NCI-H2107 (cell line): ENCODE measurements around the gene APBA1.

ENCODE experiments used
- DNase-seq: peaks from one replicate; lab custom pipeline; 2025; lab: John Stamatoyannopoulos, UW

The APBA1 gene

GRCh38 chr9:69526699-69527098 is 145.5 kb downstream of the APBA1 start:
- no peak for DNase-seq

GRCh38 chr9:69519470-69520240 is 152.5 kb downstream of the APBA1 start:
- no peak for DNase-seq

GRCh38 chr9:69516353-69517322 is 155.5 kb downstream of the APBA1 start:
- no peak for DNase-seq

- no peak for DNase-seq
These were observed 156.4 kb downstream of the APBA1 start for GRCh38 chr9:69515810-69516209.

- no peak for DNase-seq
These were observed 158.9 kb downstream of the APBA1 start for GRCh38 chr9:69513141-69513820.

GRCh38 chr9:69504058-69504457 is 168.1 kb downstream of the APBA1 start:
- no peak for DNase-seq

GRCh38 chr9:69502671-69503301 is 169.4 kb downstream of the APBA1 start:
- no peak for DNase-seq

- DNase-seq, result no peak
These were observed 171.3 kb downstream of the APBA1 start for GRCh38 chr9:69500896-69501295.

- DNase-seq, result no peak
These were observed 172.2 kb downstream of the APBA1 start for GRCh38 chr9:69499959-69500358.

GRCh38 chr9:69499407-69499806 is 172.8 kb downstream of the APBA1 start:
- DNase-seq, result no peak

GRCh38 chr9:69498470-69498869 is 173.7 kb downstream of the APBA1 start:
- no peak for DNase-seq

GRCh38 chr9:69497816-69498215 is 174.4 kb downstream of the APBA1 start:
- DNase-seq, result no peak

- DNase-seq, result no peak
These were observed 175.2 kb downstream of the APBA1 start for GRCh38 chr9:69496846-69497450.

- no peak for DNase-seq
These were observed 176.9 kb downstream of the APBA1 start for GRCh38 chr9:69495296-69495695.

GRCh38 chr9:69494763-69495162 is 177.4 kb downstream of the APBA1 start:
- DNase-seq, result no peak

GRCh38 chr9:69494208-69494607 is 178.0 kb downstream of the APBA1 start:
- DNase-seq, result no peak

- DNase-seq, result no peak
These were observed 185.7 kb downstream of the APBA1 start for GRCh38 chr9:69486498-69486897.

GRCh38 chr9:69485466-69485865 is 186.7 kb downstream of the APBA1 start:
- no peak for DNase-seq

GRCh38 chr9:69483886-69484422 is 188.2 kb downstream of the APBA1 start:
- no peak for DNase-seq

- no peak for DNase-seq
These were observed 195.4 kb downstream of the APBA1 start for GRCh38 chr9:69476797-69477196.

GRCh38 chr9:69476016-69476415 is 196.2 kb downstream of the APBA1 start:
- no peak for DNase-seq
